Trophoblast cell (in vitro differentiated cells and primary cell): ENCODE measurements around the gene MEOX1.

Source experiments
- DNase-seq, 2 donors: peaks; one replicate each; pipeline ENCODE4 v3.0.0-alpha.2; 2016
- H2AFZ ChIP-seq: 2 replicates; pipeline ENCODE4 v1.6.1; 2013; ENCODE audit warnings: low read length, moderate library complexity, mild to moderate bottlenecking; ENCODE audit not compliant: insufficient read depth, poor library complexity
- H2AK5ac ChIP-seq: 2 replicates; pipeline ENCODE4 v1.6.1; 2013; ENCODE audit warnings: mild to moderate bottlenecking, low read length
- H2BK120ac ChIP-seq: 2 replicates; pipeline ENCODE4 v1.6.1; 2013; ENCODE audit warnings: low read length, mild to moderate bottlenecking, moderate library complexity; ENCODE audit not compliant: insufficient read depth, poor library complexity
- H2BK12ac ChIP-seq: 2 replicates; pipeline ENCODE4 v1.6.1; 2013; ENCODE audit warnings: mild to moderate bottlenecking, low read length, moderate library complexity
- H2BK5ac ChIP-seq: 2 replicates; pipeline ENCODE4 v1.6.1; 2013; ENCODE audit warnings: low read length, low read depth, moderate library complexity, mild to moderate bottlenecking; ENCODE audit not compliant: poor library complexity
- H3K14ac ChIP-seq: 2 replicates; pipeline ENCODE4 v1.6.1; 2013; ENCODE audit warnings: mild to moderate bottlenecking, low read length
- H3K18ac ChIP-seq: 2 replicates; pipeline ENCODE4 v1.6.1; 2013; ENCODE audit warnings: mild to moderate bottlenecking, low read length
- H3K23ac ChIP-seq: 2 replicates; pipeline ENCODE4 v1.6.1; 2013; ENCODE audit warnings: low read length
- H3K27ac ChIP-seq: 2 replicates; pipeline ENCODE4 v1.5.1; 2013; ENCODE audit warnings: low read depth, mild to moderate bottlenecking, inconsistent platforms, low read length, moderate library complexity
- H3K27me3 ChIP-seq: 2 replicates; pipeline ENCODE4 v1.6.1; 2013; ENCODE audit warnings: inconsistent platforms, mild to moderate bottlenecking, low read length, moderate library complexity; ENCODE audit not compliant: insufficient read depth
- H3K36me3 ChIP-seq, 2 experiments: 1 replicate in 1 of 2; 2 replicates in 1 of 2; pipeline ENCODE4 v1.6.1; 2013; ENCODE audit warnings: low read length in 2 of 2, mild to moderate bottlenecking in 2 of 2, moderate library complexity in 1 of 2; ENCODE audit not compliant: insufficient read depth in 2 of 2, control insufficient read depth in 1 of 2
- H3K4ac ChIP-seq: 2 replicates; pipeline ENCODE4 v1.6.1; 2013; ENCODE audit warnings: low read depth, mild to moderate bottlenecking, low read length, moderate library complexity
- H3K4me1 ChIP-seq, 2 experiments: 1 replicate in 1 of 2; 2 replicates in 1 of 2; pipeline ENCODE4 v1.6.1; 2013; ENCODE audit warnings: low read length in 2 of 2, mild to moderate bottlenecking in 2 of 2, moderate library complexity in 1 of 2; ENCODE audit not compliant: insufficient read depth in 2 of 2, control insufficient read depth in 1 of 2
- H3K4me2 ChIP-seq: 2 replicates; pipeline ENCODE4 v1.6.1; 2013; ENCODE audit warnings: inconsistent platforms, mild to moderate bottlenecking, low read length, moderate library complexity
- H3K4me3 ChIP-seq: 2 replicates; pipeline ENCODE4 v1.5.1; 2013; ENCODE audit warnings: mild to moderate bottlenecking, low read depth, low read length, inconsistent platforms
- H3K79me1 ChIP-seq: one replicate; pipeline ENCODE4 v1.6.1; 2013; ENCODE audit warnings: low read length
- H3K79me2 ChIP-seq: 2 replicates; pipeline ENCODE4 v1.6.1; 2013; ENCODE audit warnings: low read length, mild to moderate bottlenecking; ENCODE audit not compliant: control insufficient read depth, insufficient read depth, poor library complexity
- H3K9ac ChIP-seq: 2 replicates; pipeline ENCODE4 v1.6.1; 2013; ENCODE audit warnings: mild to moderate bottlenecking, low read length
- H3K9me3 ChIP-seq: 2 replicates; pipeline ENCODE4 v1.6.1; 2013; ENCODE audit warnings: low read depth, mild to moderate bottlenecking, control low read depth, inconsistent platforms, low read length; ENCODE audit not compliant: insufficient read depth
- H4K12ac ChIP-seq: 2 replicates; pipeline ENCODE4 v1.6.1; 2013; ENCODE audit warnings: low read depth, mild to moderate bottlenecking, low read length, moderate library complexity
- H4K8ac ChIP-seq: 2 replicates; pipeline ENCODE4 v1.6.1; 2013; ENCODE audit warnings: low read depth, mild to moderate bottlenecking, low read length, moderate library complexity
- H4K91ac ChIP-seq: one replicate; pipeline ENCODE4 v1.6.1; 2013; ENCODE audit warnings: low read depth, mild to moderate bottlenecking, low read length, moderate library complexity
- WGBS: extraction: QIAGEN DNeasy Blood & Tissue Kit; methylation state at CpG from one replicate; pipeline ENCODE4 v1.1.7; 2013; ENCODE audit warnings: missing lambda C conversion rate; ENCODE audit not compliant: insufficient read length, insufficient coverage; ENCODE audit errors: extremely low coverage; 5-methylcytosine and 5-hydroxymethylcytosine counted together

MEOX1 gene

GRCh38 chr17:43673516-43674323, 12.0 kb upstream of the MEOX1 start:
- H4K8ac ChIP-seq: peak overlapping the region; percentile 39
- H2AFZ ChIP-seq: no peak overlapping the region
- peak overlapping the region; percentile 67 for H2BK120ac ChIP-seq
- H3K4me2 ChIP-seq: no peak overlapping the region
- no peak overlapping the region for H3K18ac ChIP-seq
- H3K14ac ChIP-seq: peak overlapping the region; percentile 33
- H2BK5ac ChIP-seq: peak overlapping the region; percentile 50
- H4K12ac ChIP-seq: no peak overlapping the region
- H3K4ac ChIP-seq: no peak overlapping the region
- peaks cover 39 to 45% of the 10 kb centered on the region in 2 experiments for H3K4me1 ChIP-seq
- no peak overlapping the region for H3K27ac ChIP-seq
- peak; percentile 67 to 92 for DNase-seq
- peak overlapping the region; percentile 85 for H2AK5ac ChIP-seq
- no peak overlapping the region for H3K9ac ChIP-seq
- H3K79me1 ChIP-seq: peaks cover 42% of the 10 kb centered on the region
- H3K4me3 ChIP-seq: no peak overlapping the region
- no peak overlapping the region for H3K23ac ChIP-seq
- no peaks in the 10 kb centered on the region for H3K27me3 ChIP-seq
- peaks cover 2% of the 10 kb centered on the region for H3K9me3 ChIP-seq
- no peaks in the 10 kb centered on the region for H3K36me3 ChIP-seq
- peak overlapping the region; percentile 86 for H4K91ac ChIP-seq
- peak overlapping the region; percentile 79 for H2BK12ac ChIP-seq
- WGBS: no CpG with 5 or more reads among the region's 14 CpGs
- H3K79me2 ChIP-seq: peaks cover 1% of the 10 kb centered on the region

DNA sequence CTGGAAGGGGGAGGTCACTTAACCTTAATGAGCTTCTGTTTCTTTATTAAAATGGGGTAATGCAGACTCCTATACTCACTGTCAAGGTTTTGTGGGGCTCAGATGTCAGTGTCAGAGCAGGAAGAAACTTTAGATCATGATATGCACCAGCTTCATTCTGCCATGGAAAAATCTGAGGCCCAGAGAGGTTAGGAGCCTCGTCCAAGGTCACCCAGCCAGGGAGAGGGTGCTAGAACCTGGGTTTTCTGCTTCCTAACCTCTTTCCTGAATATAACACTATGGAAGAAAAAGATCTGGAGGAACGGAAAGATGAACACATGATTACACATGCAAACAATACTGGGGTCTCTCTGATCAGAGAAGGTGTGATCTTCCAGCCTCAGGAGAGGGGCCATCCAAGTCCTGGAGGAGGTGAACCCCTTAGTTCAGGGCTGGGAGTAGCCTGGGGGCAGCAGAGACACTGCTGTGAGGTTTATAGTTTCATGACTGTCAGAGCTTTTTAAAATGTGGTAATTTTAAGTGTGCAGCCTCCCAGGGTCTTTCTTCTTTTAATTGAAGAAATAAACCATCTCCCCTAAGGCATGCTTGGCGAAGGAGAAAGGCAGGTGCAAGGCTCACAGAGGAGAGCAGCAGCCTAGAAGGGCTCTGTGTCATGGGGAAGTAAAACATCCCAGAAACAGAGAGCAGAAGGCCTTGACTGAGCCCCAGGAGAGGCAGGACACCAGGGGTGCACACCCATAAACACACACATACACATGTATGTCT, 10.2 kb upstream of the MEOX1 start:
- Histone ChIP-seq H3K14ac (peak overlapping the region; percentile 31), H3K9ac (no peak overlapping the region), H3K9me3 (peaks cover 2% of the 10 kb centered on the region), H2BK120ac (peak overlapping the region; percentile 65), H4K91ac (peak overlapping the region; percentile 64), H4K8ac (peak overlapping the region; percentile 34), H3K36me3 (no peaks in the 10 kb centered on the region), H4K12ac (no peak overlapping the region), H3K18ac (peak overlapping the region; percentile 47), H3K4me3 (no peak overlapping the region), H3K4me2 (no peak overlapping the region), H3K27ac (no peak overlapping the region), H3K79me1 (peaks cover 49% of the 10 kb centered on the region), H2AK5ac (peak overlapping the region; percentile 44), H3K4ac (peak overlapping the region; percentile 49), H2BK5ac (peak overlapping the region; percentile 74), H2BK12ac (peak overlapping the region; percentile 75), H2AFZ (no peak overlapping the region), H3K23ac (no peak overlapping the region), H3K79me2 (peaks cover 1% of the 10 kb centered on the region), H3K4me1 (peaks cover 39 to 50% of the 10 kb centered on the region in 2 experiments), H3K27me3 (no peaks in the 10 kb centered on the region)
- WGBS: no CpG with 5 or more reads among the region's 3 CpGs
- no peak for DNase-seq

DNA sequence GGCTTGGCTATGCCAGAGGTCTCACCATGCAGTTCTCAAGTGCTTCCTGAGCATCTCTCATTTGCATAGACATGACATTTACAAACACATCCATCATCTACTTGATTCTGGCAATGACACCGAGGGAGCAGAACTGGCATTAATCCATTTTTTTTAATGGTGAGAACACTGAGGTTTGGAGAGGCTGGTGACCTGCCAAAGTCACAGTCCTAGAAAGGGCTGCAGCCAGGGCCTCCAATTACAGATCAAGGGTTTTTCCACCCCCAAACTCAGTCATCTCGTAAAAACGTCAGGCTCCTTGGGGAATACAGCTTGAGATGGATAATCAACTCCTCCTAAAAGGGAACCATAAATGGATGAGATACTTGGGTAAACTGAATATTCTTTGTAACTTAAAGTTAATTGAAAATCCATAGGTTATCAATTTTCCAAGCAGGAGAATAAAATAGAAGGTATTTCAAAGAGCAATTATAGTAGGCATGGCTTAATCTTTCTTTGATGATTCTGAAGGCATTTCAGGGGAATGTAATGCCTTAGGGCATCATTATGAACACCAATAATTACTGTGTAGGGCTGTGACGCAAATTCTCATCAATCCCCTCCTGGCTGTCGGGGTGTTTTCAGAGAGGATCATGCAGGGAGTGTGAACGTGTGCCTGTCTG, 9.4 kb upstream of the MEOX1 start:
- H3K9ac ChIP-seq: no peak overlapping the region
- no peak overlapping the region for H3K4me2 ChIP-seq
- peak overlapping the region; percentile 76 for H3K14ac ChIP-seq
- no peaks in the 10 kb centered on the region for H3K9me3 ChIP-seq
- peaks cover 51% of the 10 kb centered on the region for H3K79me1 ChIP-seq
- peak overlapping the region; percentile 80 for H4K91ac ChIP-seq
- H4K12ac ChIP-seq: no peak overlapping the region
- H3K27ac ChIP-seq: peak overlapping the region; percentile 95
- peak overlapping the region; percentile 34 for H4K8ac ChIP-seq
- peaks cover 1% of the 10 kb centered on the region for H3K79me2 ChIP-seq
- no peak overlapping the region for H3K23ac ChIP-seq
- H3K4me1 ChIP-seq: peaks cover 33 to 44% of the 10 kb centered on the region in 2 experiments
- WGBS: no CpG with 5 or more reads among the region's 6 CpGs
- H2BK12ac ChIP-seq: peak overlapping the region; percentile 75
- no peaks in the 10 kb centered on the region for H3K36me3 ChIP-seq
- H2BK120ac ChIP-seq: peak overlapping the region; percentile 65
- peak overlapping the region; percentile 8 for H2AFZ ChIP-seq
- H2BK5ac ChIP-seq: peak overlapping the region; percentile 97
- peak overlapping the region; percentile 44 for H2AK5ac ChIP-seq
- H3K27me3 ChIP-seq: no peaks in the 10 kb centered on the region
- H3K18ac ChIP-seq: peak overlapping the region; percentile 27
- H3K4ac ChIP-seq: peak overlapping the region; percentile 6
- H3K4me3 ChIP-seq: no peak overlapping the region
- DNase-seq: no peak

DNA sequence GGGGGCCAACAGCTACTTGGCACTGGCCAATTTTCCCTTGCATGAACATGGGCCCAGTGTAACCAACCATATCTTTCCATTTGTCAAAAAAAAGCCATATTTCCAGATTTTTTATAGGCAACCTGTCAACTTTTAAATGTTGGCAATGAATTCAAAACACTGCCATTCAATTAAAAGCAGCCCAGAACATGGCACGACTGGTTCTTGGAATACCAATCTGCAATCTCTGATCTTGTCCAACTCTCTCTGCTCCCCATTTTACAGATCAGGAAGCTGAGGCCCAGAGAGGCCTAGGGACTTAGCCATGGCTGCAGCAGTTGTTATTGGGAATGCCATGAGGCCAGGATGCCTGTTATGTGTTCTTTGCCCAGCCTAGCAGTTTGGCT, 8.9 kb upstream of the MEOX1 start:
- Histone ChIP-seq H2AK5ac (peak overlapping the region; percentile 75), H2BK120ac (peak overlapping the region; percentile 96), H3K18ac (peak overlapping the region; percentile 60), H3K36me3 (no peaks in the 10 kb centered on the region), H2BK5ac (peak overlapping the region; percentile 97), H3K23ac (no peak overlapping the region), H3K79me2 (peaks cover 4% of the 10 kb centered on the region), H3K9me3 (no peaks in the 10 kb centered on the region), H3K9ac (no peak overlapping the region), H4K91ac (peak overlapping the region; percentile 80), H2AFZ (peak overlapping the region; percentile 8), H4K12ac (peak overlapping the region; percentile 5), H3K27ac (peak overlapping the region; percentile 95), H3K4ac (peak overlapping the region; percentile 46), H3K4me1 (peaks cover 34 to 44% of the 10 kb centered on the region in 2 experiments), H2BK12ac (peak overlapping the region; percentile 92), H3K14ac (peak overlapping the region; percentile 76), H3K4me2 (peak overlapping the region; percentile 20), H3K79me1 (peaks cover 55% of the 10 kb centered on the region), H3K4me3 (no peak overlapping the region), H3K27me3 (no peaks in the 10 kb centered on the region), H4K8ac (peak overlapping the region; percentile 75)
- WGBS: no CpG with 5 or more reads among the region's 1 CpG
- no peak for DNase-seq
